HG03108 (cell line): ENCODE data around the gene CDKN3.
"Not testable (repeated sequence)": the region's sequence is repeated elsewhere in the genome, so short reads cannot be mapped to it uniquely, and the experiment has no call there.

Experiments
- ATAC-seq: cut with Tn5 transposase; IDR thresholded peaks from one replicate; pipeline ENCODE4 v1.9.1; 2021; ENCODE audit warnings: moderate library complexity; ENCODE audit not compliant: unreplicated experiment

The CDKN3 gene

DNA sequence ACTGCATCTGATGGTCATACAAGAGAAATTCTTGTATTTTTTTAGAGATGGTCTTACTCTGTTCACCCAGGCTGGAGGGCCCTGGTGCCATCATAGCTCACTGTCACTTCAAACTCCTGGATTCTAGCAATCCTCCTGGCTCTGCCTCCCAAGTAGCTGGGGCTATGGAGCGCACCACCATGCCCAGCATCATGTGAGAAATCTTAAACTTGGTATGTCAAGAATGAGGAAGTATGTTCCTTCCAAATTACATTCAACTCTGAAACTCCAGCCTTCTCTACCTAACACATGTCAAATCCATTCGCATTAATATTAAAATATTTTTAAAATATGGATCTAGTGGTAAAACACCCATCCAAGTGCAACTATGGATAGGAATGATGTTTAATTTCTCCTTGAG lies 27.5 kb upstream of the CDKN3 start:
- ATAC-seq, result no peak

DNA sequence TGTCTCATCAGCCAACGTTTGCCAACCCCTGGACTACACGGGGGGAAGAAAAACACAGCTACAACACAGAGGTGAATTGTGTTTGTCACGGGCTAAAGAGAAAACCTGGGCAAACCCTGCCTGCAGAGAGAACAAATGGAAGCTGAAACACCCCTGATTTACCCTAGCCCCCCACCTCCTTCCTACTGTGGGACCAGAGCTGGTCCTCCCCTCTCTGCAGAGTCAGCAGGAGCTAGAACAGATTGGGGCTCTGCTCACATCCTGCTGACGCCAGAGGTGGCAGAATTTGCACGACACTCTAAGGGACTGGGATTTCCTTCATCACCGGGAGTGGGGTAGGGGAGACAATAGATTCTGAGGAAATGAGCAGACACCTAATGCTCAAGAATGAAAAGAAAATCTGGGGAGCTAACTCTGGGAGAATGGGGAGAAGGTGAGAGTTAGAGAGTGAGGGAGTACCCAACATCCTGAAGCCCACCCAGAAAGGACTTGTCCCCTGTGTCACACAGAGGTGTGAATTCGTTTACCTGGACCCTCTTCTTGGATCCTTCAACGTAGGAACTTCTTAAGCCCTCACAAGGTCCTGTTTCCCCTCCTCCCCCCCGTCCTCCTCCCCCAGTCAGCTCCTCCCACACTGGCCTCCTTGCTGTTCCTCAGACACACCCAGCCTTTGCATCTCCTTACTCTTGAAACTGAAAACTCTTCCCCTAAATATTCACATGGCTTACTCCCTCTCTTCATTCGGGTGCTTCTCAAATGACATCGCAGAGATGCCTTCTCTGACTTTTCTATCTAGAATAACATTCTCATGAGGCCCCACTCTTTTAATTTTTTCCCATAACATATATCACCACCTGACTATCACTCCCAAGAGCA lies 26.2 kb upstream of the CDKN3 start:
- no peak for ATAC-seq

DNA sequence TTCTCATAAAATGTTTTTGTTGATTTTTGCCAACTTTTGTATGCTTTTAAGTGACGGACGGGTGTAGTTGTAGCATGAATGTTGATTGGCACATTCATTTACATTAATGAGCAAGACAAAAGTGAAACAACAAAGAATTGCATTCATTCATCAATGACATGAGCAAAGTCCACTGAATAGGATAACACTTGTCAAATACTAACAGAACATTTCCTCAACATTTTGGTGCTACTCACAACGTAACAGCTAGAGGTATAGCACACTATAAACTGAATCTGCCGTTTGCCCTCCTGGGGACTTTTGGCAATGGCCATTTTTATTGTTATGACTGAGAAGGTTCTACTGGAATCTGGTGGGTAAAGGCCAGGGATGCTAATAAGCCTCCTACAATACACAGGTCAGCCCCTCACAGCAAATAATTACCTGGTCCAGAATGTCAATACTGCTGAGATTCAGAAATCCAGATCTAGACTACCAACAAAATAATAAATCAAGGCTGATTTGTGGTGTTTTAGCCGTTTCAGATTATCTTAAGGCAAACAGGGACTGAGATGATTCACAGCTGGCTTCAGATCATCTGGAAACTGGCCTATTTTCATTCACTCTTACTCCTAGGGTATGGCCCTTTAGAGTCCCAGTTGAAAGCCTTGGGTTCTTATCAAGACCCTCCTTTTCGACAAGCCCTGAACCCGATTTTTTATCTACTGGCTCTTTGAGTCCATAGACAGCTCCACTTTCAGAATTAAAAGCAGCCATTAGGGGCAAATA lies 22.5 kb upstream of the CDKN3 start:
- ATAC-seq, result no peak

GRCh38 chr14:54377501-54377900 lies 19.3 kb upstream of the CDKN3 start:
- ATAC-seq, result no peak

- ATAC-seq, result not testable (repeated sequence)
Observed at GRCh38 chr14:54378893-54379292, 17.9 kb upstream of the CDKN3 start.

DNA sequence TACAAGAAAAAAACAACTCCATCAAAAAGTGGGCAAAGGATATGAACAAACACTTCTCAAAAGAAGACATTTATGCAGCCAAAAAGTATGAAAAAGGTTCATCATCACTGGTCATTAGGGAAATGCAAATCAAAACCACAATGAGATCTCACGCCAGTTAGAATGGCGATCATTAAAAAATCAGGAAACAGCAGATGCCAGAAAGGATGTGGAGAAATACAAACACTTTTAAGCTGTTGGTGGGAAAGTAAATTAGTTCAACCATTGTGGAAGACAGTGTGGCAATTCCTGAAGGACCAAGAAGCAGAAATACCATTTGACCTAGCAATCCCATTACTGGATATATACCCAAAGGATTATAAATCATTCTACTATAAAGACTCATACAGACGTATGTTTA lies 16.2 kb upstream of the CDKN3 start:
- not testable (repeated sequence) for ATAC-seq

DNA sequence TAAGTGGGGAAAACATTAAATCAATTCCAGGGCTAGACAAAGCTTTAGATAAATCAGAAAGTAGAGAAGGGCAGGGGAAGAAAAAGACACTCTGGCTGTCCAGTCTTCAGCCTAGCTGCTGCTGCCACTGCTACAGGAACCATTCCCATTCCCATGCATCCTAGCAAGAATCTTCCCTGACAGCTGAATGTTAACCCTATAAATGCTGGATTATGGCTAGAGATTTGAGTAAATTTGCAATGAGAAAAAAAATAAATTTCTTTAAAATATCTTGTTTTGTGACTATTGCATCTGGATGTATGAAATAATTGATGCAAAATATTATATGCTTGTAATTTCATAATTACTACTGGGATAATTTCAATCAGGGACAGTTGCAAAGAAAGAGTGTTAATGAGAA lies 15.0 kb upstream of the CDKN3 start:
- ATAC-seq, result no peak

DNA sequence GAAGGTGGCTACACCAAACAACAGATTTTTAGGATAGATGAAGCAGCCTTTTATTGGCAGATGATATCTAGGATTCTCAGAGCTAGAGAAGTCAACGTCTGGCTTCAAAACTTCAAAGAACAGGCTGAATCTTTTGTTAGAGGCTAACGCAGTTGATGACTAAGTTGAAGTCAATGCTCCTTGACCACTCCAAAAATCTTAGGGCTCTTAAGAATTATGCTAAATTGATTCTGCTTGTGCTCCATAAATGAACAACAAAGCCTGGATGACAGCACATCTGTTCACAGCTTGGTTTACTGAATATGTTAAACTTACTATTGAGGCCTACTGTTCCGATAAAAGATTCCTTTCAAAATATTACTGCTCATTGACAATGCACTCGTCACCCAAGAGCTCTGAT lies 13.0 kb upstream of the CDKN3 start:
- ATAC-seq, result no peak

DNA sequence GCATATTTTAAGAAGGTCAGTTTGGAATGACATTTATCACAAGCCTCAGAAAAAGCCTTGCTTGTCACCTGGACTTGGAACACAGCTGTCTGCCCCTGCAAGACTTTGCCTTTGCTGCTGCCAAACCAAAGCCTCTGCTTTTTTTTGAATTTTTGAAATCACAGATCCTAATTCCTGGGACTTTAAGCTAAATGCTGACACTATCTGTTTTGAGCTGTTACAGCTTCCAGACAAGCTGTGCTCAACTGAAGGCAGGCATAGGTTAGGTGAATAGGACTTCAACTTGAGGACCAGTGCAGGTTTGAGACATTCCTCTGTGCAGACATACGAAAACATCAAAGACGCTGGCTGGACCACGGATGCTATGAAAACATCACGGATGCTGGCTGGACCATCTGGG lies 11.3 kb upstream of the CDKN3 start:
- ATAC-seq, result no peak

GRCh38 chr14:54387328-54387727 lies 9.5 kb upstream of the CDKN3 start:
- no peak for ATAC-seq

DNA sequence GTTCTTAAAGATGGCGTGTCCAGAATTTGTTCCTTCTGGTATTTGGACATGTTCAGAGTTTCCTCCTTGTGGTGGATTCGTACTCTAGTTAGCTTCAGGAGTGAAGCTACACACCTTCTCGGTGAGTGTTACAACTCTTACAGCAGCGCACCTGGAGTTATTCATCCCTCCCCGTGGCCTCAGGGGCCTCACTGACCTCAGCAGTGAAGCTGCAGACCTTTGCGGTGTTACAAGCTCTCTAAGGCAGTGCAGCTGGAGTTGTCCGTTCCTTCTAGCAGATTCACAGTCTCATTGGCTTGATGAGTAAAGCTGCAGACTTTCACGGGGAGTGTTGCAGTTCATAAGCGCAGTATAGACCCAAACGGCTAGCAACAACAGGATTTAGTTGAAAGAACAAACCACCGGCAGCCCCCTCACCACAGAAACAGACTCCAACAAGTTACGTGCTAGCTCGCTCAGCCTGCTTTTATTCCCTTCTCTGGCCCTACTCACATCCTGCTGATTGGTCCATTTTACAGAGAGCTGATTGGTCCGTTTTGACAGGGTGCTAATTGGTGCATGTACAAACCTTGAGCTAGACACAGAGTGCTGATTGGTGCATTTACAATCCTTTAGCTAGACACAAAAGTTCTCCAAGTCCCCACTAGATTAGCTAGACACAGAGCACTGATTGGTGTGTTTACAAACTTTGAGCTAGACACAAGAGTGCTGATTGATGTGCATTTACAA lies 4.5 kb upstream of the CDKN3 start:
- ATAC-seq, result no peak

- ATAC-seq, result not testable (repeated sequence)
Observed at GRCh38 chr14:54392986-54393884, 3.6 kb upstream of the CDKN3 start.

DNA sequence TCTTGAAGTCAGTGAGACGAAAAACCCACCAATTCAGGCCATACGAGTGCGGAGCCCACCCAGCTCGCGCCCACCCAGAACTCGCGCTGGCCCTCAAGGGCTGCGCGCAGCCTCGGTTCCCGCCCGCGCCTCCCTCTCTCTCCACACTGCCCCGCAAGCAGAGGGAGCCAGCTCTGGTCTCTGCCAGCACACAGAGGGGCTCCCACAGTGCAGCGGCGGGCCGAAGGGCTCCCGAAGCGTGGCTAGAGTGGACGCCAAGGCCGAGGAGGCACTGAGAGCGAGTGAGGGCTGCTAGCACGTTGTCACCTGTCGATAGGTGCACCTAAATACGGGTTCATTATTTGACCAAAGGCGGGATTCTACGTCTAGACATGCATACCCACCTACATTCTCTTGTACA lies 2.2 kb upstream of the CDKN3 start:
- ATAC-seq, result no peak

GRCh38 chr14:54395284-54395683 lies 1.5 kb upstream of the CDKN3 start:
- ATAC-seq, result no peak

- no peak for ATAC-seq
Observed at GRCh38 chr14:54395716-54396115, 1.1 kb upstream of the CDKN3 start.

DNA sequence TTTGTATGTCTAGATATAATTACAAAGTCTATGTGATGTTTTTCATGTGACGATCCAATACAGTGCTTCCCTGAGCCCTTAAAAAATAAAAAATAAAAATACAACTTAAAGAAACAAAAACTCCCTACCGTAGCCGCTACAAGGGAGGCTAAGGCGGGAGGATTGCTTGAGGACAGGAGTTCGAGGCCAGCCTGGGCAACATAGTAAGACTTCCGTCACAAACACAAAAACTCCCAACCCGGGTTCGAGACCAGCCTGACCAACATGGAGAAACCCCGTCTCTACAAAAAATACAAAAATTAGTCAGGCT lies 669 bp upstream of the CDKN3 start:
- ATAC-seq, result no peak

GRCh38 chr14:54399560-54399959 lies 2.8 kb downstream of the CDKN3 start:
- no peak for ATAC-seq

DNA sequence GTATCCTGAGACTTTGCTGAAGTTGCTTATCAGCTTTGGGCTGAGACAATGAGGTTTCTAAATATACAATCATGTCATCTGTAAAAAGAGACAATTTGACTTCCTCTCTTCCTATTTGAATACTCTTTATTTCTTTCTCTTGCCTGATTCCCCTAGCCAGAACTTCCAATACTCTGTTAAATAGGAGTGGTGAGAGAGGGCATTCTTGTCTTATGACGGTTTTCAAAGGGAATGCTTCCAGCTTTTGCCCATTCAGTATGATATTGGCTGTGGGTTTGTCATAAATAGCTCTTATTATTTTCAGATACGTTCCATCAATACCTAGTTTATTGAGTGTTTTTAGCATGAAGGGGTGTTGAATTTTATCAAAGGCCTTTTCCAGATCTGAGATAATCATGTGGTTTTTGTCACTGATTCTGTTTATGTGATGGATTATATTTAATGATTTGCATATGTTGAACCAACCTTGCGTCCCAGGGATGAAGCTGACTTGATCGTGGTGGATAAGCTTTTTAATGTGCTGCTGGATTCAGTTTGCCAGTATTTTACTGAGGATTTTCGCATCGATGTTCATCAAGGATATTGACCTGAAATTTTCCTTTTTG lies 6.7 kb downstream of the CDKN3 start:
- ATAC-seq, result not testable (repeated sequence)

GRCh38 chr14:54410215-54410614 lies 13.4 kb downstream of the CDKN3 start:
- no peak for ATAC-seq

DNA sequence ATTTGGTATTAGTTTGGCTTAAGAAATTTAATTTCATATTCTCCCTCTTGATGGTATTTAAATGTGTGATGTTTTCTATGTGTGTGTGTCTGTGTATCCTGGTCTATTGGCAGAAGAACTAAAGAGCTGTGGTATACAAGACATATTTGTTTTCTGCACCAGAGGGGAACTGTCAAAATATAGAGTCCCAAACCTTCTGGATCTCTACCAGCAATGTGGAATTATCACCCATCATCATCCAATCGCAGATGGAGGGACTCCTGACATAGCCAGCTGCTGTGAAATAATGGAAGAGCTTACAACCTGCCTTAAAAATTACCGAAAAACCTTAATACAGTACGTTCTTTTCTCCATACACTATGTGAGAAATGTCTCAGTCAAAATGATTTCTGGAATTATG lies 14.6 kb downstream of the CDKN3 start:
- ATAC-seq, result no peak
